ENCODE measurements around the gene ABCA13. TPM values are rescaled to one million over a fixed set of nuclear protein-coding genes. Genes with fewer than 3 reads are reported as not detected.

ABCA13 gene
- total RNA-seq, 1 experiment from 2014 or later = 0.03 TPM

DNA sequence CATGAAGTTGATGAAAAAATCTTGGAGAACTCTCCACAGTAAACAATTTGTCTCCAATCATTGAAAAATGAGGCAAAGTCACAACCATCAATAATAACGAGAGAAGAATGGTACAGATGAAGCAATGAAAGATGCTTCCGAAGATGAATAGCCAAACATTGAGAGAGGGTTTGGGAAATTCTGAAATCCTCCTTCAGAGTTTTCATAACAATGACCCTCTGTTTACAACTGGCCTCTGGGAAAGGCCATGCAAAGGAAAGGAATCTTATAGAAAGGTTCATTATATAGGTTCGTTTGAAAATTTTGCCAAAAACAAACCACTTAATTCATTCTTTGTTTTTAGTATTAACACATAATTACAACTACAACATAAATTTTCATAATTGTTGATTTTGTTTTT, 166.5 kb downstream of the ABCA13 start:
- in situ Hi-C loops (cut with HindIII; ENCODE audit: low sequenced_read_pairs) = no loop called here
- no peak for DNase-seq (ENCODE audit: low spot score)

DNA sequence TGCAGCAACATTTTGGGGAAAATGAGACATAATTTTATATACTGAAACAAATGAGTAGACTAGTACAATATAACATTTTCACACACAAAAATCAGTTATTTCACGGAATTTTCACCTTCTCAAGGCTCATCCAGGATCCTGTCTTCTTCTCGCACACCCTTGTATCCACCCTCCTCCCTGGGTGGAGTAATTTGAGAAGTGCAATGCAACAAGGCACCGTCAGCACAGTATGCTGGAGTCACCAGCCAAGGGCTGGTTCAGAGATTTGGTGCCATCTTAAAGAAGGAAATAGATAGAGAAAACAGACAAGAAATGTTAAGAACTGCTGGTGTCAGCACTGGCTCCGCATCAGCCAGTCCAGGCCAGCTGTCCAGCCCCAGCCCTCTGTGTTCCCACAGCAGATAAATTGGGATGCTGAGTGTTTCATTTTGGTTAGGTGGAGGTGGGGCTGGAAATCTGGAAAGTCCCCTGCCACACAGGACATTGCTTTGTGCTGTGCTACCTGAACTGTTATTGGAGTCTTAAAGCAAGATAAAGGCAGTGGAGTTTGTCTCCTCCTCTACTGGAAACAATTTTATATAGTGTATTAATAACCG, 176.1 kb downstream of the ABCA13 start:
- in situ Hi-C loops (cut with HindIII; ENCODE audit: low sequenced_read_pairs) = no loop called here
- DNase-seq (ENCODE audit: low spot score) = no peak

DNA sequence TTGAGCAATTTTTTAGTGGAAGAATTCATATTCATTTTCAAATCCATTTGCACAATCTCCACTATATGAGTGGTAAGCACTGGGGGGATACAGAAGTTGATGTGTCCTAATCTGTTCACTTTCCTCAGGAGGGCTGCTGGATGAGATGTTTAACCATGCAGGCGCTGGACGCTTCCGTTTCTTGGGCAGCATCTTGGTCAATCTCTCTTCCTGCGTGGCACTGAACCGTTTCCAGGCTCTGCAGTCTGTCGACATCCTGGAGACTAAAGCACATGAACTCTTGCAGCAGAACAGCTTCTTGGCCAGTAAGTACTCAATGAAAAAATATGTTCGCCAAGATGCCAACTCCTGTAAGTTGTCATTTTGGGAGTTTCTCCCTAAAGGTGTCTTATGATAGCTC, 179.3 kb downstream of the ABCA13 start:
- no peak for DNase-seq (ENCODE audit: low spot score)
- in situ Hi-C loops (cut with HindIII; ENCODE audit: low sequenced_read_pairs) = no loop called here

DNA sequence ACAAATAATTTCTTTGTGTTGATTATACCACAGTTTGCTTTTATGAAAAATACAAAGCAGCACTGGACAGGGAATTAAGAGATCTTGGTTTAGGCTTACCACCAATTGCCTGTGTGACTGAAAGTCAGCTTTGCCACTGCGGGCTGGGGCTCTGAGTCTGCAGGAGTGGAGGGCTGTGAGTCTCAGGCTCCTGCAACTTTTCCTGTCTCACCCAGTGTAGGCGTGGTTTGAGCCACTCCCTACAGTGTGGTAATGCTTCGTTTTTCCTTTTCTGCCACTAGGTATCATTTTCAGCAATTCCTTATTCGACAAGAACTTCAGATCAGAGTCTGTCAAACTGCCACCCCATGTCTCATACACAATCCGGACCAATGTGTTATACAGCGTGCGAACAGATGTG, 180.6 kb downstream of the ABCA13 start:
- DNase-seq (ENCODE audit: low spot score) = no peak
- in situ Hi-C loops (cut with HindIII; ENCODE audit: low sequenced_read_pairs) = no loop called here

DNA sequence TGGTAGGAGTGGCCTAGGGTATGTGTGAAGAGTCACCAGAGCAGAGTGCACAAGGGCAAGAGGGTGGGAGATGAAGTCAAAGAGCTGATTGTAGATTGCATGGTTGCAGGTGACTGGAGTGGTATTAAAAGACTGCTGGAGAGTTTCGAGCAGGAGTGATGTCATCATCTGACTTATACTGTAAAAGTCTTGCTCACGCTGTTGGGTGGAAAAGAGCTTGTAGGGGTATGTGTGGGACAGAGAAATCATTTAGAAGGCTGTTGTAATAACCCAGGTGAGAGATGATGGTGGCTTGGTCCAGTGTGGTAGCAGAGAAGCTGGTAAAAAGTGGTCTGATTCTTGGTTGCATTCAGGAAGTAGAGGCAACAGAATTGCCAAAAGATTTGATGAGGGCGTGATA, 184.1 kb downstream of the ABCA13 start:
- no peak for DNase-seq (ENCODE audit: low spot score)
- in situ Hi-C loops (cut with HindIII; ENCODE audit: low sequenced_read_pairs) = no loop called here

DNA sequence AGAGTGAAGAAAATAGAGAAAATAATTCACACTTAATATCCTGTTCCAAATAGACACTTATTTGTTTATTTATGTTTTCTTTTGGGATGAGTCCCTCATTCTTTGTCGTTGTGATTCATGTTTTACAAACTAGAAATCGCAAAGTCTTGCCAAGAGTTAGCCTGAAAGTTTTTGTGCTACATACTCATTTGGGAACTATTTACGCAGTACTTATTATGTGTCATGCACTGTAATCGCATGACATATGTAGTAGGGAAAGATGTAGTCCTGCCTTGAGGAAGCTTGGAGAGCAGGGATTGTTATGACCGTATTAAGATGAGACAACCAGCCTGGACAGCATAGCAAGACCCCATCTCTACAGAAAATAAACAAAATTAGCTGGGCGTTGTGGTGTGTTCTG, 189.3 kb downstream of the ABCA13 start:
- no peak for DNase-seq (ENCODE audit: low spot score)
- in situ Hi-C loops (cut with HindIII; ENCODE audit: low sequenced_read_pairs) = no loop called here

DNA sequence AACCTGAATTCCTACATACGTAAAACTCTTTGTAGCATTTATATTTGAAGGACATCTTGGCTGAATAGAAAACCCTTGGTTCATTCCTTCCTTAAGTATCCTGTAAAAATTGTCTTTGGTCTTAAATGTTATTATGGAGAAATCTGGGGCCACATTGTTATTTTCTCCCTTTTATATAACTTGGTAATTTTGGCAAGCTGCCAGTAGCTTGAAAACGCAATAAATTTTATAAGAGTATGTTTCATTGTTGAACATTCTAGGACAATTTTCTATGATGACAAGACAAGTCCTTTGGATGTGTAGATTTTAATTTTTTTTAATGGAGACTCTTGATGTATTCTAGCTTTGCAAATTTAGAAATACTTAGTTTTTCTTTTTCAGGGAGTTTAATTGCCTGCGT, 191.9 kb downstream of the ABCA13 start:
- in situ Hi-C loops (cut with HindIII; ENCODE audit: low sequenced_read_pairs) = no loop called here
- no peak for DNase-seq (ENCODE audit: low spot score)

DNA sequence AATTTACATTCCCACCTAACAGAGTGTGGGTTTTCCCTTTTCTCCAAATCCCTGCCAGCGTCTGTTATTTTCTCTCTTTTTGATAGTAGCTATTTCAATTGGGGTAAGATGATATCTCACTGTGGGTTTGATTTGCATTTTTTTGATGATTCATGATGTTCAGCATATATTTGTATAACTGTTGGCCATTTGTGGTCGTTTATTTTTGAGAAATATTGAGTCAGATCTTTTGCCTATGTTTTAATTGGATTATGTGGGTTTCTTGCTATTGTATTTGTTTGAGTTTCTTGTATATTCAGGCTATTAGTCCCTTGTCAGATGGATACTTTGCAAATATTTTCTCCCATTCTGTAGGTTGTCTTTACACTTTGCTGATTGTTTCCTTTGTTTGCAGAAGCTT, 193.8 kb downstream of the ABCA13 start:
- no peak for DNase-seq (ENCODE audit: low spot score)
- in situ Hi-C loops (cut with HindIII; ENCODE audit: low sequenced_read_pairs) = no loop called here

DNA sequence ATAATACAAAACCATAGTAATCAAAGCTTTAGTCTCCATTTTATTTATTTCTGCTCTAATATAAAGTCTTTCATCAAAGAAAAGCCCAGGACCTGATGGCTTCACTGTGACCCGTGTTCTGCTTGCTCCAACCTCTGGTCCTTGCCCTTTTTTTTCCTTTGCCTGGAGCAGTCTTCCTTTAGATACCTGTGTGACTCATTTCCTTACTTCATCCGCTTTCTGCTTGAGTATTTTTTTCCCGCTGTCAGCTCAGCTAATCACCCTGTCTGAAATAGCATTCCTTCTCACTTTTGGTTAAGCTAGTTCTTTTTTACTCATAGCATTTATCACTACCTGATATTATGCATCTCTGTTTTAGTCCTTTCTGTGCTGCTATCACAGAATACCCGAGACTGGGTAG, 194.8 kb downstream of the ABCA13 start:
- in situ Hi-C loops (cut with HindIII; ENCODE audit: low sequenced_read_pairs) = no loop called here
- DNase-seq (ENCODE audit: low spot score) = no peak

DNA sequence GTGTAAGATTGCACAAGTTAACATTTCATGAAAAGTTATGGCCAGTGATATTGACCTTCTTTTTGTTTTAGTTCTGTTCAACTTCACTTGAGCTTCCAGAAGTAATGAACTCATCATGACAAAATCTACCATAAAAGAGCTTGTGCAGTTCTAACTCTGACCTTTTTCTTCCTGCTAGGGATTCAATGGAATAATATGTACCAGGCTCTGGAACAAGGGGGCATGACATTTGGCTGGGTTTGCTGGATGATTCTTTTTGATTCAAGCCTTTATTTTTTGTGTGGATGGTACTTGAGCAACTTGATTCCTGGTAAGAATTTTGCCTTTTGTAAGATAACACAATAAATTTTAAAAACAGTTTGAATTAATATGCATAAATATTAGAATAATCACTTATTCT, 205.0 kb downstream of the ABCA13 start:
- in situ Hi-C loops (cut with HindIII; ENCODE audit: low sequenced_read_pairs) = no loop called here

DNA sequence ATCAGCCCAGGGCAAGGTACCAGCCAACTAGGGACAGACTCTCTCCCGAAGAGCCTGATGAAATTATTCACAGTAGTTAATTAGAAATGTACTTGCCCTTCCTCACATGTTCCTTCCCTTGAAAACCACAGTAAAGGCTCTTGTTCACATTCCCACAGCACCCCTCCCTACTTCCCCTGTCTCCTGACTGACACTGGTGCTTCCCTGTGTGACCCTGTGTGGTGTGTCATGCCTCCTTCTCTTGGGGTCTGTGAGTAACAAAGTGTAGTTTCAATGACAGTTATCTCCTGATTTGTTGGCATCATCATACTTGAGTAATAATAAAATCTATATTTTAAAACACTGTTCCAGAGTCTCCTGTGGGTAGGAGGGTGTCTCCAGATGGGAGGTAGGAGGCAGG, 209.7 kb downstream of the ABCA13 start:
- no peak for DNase-seq (ENCODE audit: low spot score)
- in situ Hi-C loops (cut with HindIII; ENCODE audit: low sequenced_read_pairs) = no loop called here

More for the DNA sequence above, 205.0 kb downstream of the ABCA13 start:
- DNase-seq (ENCODE audit: low spot score) = no peak

DNA sequence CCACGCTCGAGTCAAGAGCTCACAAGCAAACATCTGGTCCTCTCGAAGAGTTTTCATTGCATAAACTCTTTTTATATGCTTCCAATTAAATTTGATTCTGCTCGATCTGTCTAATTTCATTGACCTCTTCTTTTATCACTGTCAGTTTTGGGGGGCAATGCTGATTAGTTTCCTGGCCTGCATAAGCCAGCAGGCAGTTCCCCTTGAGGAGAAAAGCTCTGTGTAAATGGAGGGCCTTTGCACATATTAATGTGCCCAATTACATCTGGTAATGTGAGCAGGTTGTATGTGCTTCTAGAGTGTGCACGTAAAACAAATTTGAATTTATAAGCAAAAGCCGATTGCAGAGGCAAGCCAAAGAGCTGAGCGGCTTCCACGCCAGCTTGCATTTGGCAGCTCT, 210.3 kb downstream of the ABCA13 start:
- DNase-seq (ENCODE audit: low spot score) = no peak
- in situ Hi-C loops (cut with HindIII; ENCODE audit: low sequenced_read_pairs) = no loop called here

DNA sequence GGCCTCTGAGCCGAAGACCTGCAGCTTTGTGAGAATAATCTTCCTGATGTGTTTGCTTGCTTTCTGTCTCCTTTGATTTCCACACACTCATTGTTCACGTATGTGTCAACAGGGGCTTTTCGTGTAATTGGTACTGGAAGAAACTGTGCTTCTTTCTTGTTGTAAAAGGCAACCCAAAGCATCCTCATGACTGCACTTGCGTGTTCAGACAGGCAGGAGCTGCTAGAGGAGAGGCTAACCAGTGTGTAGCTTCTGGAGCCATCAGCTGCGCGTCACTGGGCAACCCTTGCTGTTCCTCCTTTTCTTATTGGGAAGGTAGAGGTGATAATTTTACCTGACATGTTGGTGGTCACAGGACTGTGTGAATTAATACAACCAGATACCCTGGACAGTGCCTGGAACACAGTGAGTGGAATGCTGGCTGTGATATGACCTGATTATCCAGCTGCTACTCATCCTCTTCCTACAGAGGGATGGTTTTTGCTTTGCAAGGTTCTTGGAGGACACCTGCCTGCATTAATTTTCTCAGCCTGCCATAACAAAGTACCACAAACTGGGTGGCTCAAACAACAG, 213.0 kb downstream of the ABCA13 start:
- in situ Hi-C loops (cut with HindIII; ENCODE audit: low sequenced_read_pairs) = no loop called here
- DNase-seq (ENCODE audit: low spot score) = peak; percentile 57

DNA sequence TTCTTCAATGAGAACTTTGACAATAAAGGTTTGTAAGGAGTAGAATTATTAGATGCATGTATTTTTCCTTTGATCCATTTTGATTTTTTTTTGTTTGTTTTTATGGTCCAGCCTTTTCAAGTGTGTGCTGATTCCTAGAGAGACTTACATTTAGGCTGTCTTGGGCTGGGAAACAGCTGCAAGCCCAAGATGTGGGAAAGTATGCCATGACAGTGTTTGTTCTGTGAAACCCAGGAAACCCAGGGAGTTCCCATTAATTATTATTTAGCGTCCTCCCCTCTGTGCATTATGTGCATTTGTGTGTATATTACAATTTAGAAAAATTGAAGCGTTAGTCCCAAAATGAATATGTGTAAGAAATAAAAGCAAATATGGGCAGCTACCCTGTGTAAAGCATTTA, 216.7 kb downstream of the ABCA13 start:
- in situ Hi-C loops (cut with HindIII; ENCODE audit: low sequenced_read_pairs) = no loop called here

DNA sequence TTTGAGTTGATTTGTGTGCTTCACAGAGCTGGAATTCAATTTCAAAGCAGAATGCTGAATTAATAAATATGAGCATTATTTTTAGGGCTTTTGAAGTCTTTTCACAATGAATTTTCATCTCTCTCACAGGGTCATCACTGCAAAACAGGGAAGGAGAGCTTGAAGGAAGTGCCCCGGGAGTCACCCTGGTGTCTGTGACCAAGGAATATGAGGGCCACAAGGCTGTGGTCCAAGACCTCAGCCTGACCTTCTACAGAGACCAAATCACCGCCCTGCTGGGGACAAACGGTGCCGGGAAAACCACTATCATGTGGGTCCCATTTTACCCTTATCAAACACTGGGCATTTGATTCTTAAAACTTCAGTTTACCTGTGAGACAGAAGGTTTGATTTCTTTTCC, 217.7 kb downstream of the ABCA13 start:
- no peak for DNase-seq (ENCODE audit: low spot score)
- in situ Hi-C loops (cut with HindIII; ENCODE audit: low sequenced_read_pairs) = no loop called here

More for the DNA sequence above, 216.7 kb downstream of the ABCA13 start:
- no peak for DNase-seq (ENCODE audit: low spot score)

DNA sequence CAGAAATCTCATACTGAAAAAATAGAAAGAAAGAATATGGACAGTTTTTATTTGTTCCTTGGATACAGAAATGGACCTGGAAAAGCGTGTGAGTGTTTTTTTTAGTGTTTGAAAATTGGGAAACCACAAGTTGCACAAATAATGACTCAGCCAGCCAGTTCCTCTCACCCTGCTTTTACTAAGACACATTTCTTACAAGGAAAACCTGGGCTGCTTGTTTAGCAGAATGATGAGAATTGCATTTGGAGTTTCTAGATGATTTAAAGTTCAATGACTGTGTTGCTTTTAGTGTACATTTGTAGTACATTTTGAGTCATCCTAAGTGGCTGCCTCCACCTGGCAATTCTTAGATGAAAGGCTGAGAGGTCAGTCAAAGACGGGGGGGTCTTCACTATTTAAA, 218.7 kb downstream of the ABCA13 start:
- in situ Hi-C loops (cut with HindIII; ENCODE audit: low sequenced_read_pairs) = no loop called here
- no peak for DNase-seq (ENCODE audit: low spot score)

DNA sequence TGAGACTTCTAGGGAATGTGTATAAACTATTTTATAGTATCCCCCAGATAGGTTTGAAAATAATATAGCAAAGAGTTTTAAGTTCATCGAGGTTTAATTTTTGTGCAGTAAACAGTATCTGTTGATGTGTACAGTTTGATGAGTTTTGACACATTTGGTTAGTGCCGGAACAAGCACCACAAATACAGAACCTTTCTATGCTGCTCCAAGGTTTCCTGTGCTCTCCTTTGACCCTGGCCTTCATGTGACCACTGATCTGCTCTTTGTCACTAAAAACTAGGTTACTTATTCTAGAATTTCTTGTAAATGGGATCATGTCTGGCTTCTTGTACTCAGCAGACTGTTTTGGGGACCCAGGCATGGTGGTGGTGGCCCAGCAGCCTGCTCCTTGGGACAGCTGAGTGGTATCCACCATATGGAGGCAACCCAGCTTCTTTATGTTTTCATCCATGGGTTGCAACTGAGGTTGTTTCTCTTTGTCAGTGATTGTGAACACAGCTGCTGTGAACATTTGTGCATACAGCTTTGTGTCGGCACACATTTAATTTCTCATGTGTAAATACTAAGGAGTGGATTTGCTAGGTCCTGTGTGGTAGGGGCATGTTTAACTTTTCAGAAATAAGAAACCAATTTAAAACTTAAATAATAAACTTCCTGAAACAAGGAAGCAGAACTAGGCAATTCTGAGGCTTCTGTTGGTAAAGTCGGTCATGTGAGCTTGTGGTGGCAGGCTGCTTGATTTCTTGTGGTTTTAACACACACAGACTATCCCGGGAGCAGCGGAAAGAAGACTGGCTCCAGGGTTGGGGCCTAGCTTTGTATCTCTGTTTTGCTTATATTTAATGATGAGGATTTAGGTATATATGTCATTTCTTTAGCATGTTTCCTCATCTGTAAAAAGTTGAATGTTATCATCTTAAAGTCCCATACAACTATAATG, 219.4 kb downstream of the ABCA13 start:
- in situ Hi-C loops (cut with HindIII; ENCODE audit: low sequenced_read_pairs) = no loop called here

DNA sequence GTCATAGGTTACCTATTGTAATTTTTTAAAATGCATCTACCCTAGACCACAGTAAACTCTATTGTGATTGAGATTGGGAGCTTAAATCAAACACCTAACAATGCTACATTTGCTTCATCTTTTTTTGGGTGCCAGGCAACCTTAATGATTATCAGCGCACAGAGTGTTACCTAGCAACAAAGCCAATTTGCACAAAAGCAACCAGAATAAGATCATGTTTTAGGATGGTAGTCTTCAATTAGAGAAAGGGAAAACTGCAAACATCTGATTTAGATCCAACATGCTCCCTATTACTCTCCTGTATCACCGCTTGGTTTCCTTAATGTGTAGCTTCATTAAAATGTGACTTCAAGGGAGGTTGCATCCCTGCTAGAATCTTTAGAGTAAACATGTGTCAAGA, 226.9 kb downstream of the ABCA13 start:
- no peak for DNase-seq (ENCODE audit: low spot score)
- in situ Hi-C loops (cut with HindIII; ENCODE audit: low sequenced_read_pairs) = no loop called here

More for the DNA sequence above, 219.4 kb downstream of the ABCA13 start:
- no peak for DNase-seq (ENCODE audit: low spot score)

DNA sequence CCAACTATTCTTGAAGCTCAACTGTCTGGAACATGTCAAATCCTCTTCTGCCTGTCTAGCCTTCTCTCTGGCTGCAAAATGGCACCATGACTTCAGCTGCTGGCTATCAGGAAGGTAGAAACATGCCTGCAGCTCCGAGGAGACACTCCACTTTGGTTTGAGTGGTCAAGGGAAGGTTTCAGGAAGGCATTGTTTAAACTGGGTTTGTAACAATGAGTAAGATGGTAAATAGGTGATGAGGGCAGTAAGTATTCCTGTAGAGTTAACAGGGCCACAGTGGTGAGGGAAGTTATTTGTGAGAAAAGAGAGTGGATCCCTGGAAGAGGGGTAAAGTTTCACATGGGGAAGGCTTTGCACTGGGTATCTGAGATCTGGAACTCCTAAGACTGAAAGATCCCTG, 231.5 kb downstream of the ABCA13 start:
- in situ Hi-C loops (cut with HindIII; ENCODE audit: low sequenced_read_pairs) = no loop called here
- no peak for DNase-seq (ENCODE audit: low spot score)

DNA sequence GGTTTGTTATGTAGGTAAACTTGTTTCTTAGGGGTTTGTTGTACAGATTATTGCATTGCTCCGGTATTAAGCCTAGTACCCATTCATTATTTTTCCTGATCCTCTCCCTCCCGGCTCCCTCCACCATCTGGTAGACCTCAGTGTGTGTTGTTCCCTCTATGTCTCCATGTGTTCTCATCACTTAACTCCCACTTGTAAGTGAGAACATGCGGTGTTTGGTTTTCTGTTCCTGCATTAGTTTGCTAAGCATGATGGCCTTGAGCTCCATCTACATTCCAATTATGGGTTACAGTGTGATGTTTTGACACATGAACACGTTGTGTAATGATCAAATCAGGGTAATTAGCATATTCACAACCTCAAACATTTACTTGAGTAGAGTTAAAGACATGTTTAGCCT, 237.5 kb downstream of the ABCA13 start:
- in situ Hi-C loops (cut with HindIII; ENCODE audit: low sequenced_read_pairs) = no loop called here
- no peak for DNase-seq (ENCODE audit: low spot score)

All from G401 (cell line).